GM18517 (cell line): ENCODE measurements around the gene TCP1.
"Not testable (repeated sequence)": the region's sequence is repeated elsewhere in the genome, so short reads cannot be mapped to it uniquely, and the experiment has no call there.

ENCODE experiments used
- ATAC-seq: cut with Tn5 transposase; IDR thresholded peaks from one replicate; pipeline ENCODE4 v1.9.1; 2021; ENCODE audit warnings: mild to moderate bottlenecking, moderate library complexity; ENCODE audit not compliant: unreplicated experiment

Gene TCP1

GRCh38 chr6:159817951-159818739, 28.7 kb upstream of the TCP1 start:
- no peak for ATAC-seq

GRCh38 chr6:159816775-159817174, 27.4 kb upstream of the TCP1 start:
- ATAC-seq: not testable (repeated sequence)

DNA sequence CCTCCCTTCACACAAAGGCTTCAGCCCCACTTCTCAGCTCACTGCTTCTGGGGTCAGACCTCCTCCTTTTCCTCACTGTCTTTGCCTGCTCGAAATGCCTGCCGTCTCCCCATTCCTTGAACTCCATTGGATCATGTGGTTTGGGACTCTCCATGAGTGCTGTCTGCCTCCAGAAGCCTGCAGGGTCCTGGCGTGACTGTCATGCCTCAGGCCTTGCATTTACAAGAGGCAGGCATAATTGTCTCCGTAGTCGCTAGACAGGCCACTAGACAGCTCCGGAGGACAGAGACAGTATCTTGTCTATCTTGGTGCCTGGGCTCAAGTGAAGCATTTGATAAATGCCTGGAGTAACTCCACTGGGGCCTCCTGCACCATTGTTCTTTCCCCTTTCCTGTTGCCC, 26.0 kb upstream of the TCP1 start:
- no peak for ATAC-seq

GRCh38 chr6:159813781-159814180, 24.4 kb upstream of the TCP1 start:
- ATAC-seq: no peak

GRCh38 chr6:159809149-159809548, 19.7 kb upstream of the TCP1 start:
- ATAC-seq: no peak

GRCh38 chr6:159808647-159809046, 19.2 kb upstream of the TCP1 start:
- no peak for ATAC-seq

GRCh38 chr6:159807150-159807858, 17.9 kb upstream of the TCP1 start:
- no peak for ATAC-seq

- no peak for ATAC-seq
Measured at GRCh38 chr6:159806021-159806458, 16.6 kb upstream of the TCP1 start.

DNA sequence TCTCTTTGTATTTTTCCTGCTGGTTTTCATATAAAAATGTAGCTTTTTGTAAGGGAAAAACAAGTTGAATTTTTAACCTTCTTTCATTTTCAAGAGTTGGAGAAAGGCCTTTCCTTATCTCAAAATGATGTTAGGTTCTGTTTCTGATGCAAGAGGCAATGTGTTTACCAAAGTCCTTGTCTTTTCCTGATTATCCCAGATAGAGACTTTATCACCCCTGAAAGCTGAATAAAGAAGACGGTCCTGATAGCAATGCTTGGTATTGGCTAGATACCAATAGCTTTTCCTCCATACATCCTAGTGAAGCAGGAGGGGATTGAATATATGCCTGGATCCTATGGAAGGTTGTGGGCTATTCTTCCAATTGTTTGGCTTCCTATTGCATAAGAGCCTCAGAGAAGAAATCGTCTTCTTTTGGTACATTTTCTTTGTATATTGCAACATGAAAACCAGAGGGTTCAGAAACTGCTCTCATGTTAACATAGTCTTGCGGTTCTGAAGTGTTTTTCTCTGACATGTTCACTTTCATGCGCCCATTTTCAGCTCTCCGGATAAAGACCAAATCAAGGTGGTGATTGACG, 16.1 kb upstream of the TCP1 start:
- ATAC-seq: no peak

DNA sequence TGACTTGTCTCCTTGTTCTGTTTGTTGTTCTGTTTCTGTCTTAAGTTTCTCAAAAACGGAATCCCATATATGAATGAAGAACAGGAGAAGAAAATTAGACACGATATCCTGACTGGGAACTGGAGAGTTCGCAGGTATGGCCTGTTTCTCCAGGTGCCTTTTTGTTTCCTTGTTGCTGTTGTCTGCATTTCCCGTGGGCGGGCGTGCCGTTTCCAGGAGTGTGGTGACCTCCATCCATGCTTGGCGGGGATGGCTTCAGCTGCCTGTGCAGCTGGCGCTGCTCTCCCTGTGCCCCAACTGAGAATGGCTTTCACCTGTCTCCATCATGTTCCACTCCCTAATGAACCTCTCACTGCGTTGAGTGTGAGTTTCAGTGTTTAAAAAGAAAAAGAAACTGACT, 15.1 kb upstream of the TCP1 start:
- ATAC-seq: no peak

DNA sequence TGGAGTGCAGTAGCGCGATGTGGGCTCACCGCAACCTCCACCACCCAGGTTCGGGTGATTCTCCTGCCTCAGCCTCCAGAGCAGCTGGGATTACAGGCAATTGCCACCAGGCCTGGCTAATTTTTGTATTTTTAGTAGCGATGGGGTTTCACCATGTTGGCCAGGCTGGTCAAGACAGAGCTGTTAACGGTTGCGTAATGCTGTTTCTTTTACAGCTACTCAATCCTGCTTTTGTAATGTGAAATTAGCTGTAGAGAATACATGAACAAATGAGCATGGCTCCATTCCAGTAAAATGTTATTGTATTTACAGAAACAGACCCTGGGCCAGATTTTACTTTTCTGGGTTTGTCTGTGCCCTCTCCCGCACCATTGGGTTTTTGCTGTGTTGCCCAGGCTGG, 12.5 kb upstream of the TCP1 start:
- ATAC-seq: no peak

- no peak for ATAC-seq
Measured at GRCh38 chr6:159800141-159800865, 10.9 kb upstream of the TCP1 start, which contains the start of gene PNLDC1. Gene PNLDC1 (plus strand): TSS chr6:159800276. CDS start chr6:159800308, 32 bp downstream.

DNA sequence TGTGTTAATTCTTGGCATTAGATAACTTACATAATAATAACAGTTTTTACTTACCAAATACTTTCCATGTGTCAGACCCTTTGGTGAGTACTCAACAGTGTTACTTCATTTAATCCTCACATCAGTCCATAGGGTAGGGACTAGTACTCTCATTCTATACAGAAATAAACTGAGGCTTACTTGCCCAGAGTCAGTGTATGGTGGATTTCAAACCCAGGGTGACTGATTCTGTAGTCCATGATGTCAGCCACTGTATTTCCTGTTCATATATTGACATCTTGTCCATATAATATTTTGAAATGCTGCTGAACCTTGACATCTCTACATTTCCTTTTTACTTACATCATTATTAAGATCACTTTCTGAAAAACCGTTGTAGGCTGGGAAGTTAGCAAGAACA, 8.2 kb upstream of the TCP1 start:
- no peak for ATAC-seq

- ATAC-seq: not testable (repeated sequence)
Measured at GRCh38 chr6:159794976-159795375, 5.6 kb upstream of the TCP1 start.

DNA sequence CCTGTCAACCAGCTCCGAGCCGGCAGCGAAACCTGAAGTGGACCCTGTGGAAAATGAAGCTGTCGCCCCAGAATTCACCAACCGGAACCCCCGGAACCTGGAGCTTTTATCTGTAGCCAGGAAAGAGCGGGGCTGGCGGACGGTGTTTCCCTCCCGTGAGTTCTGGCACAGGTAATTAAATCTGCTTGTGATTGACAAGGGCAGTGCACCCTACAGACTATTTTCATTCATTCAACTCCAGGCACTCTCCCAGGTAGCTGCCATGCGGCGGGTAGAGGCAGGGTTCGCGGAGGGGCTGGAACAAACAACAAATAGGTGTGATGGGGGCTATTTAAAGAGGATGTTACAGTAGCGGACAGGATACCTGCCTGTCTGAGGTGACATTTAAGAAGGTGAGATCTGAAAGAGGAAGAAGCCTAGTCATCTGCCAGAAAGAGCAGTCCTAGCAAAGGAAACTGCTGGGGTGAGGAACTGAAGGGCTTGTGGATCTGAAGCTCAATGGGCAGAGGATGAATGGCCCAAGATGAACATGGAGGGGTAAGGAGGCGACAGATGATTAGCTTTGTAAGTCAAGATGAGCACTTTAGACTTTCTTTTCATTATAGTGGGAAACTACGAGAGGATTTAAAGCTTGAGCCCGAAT, 1.7 kb upstream of the TCP1 start:
- no peak for ATAC-seq

GRCh38 chr6:159790149-159790955, 950 bp upstream of the TCP1 start, which contains the start of gene MRPL18:
Gene MRPL18 (plus strand): TSS chr6:159790467. CDS start chr6:159790588, 121 bp downstream.
- peak; percentile 81 for ATAC-seq

DNA sequence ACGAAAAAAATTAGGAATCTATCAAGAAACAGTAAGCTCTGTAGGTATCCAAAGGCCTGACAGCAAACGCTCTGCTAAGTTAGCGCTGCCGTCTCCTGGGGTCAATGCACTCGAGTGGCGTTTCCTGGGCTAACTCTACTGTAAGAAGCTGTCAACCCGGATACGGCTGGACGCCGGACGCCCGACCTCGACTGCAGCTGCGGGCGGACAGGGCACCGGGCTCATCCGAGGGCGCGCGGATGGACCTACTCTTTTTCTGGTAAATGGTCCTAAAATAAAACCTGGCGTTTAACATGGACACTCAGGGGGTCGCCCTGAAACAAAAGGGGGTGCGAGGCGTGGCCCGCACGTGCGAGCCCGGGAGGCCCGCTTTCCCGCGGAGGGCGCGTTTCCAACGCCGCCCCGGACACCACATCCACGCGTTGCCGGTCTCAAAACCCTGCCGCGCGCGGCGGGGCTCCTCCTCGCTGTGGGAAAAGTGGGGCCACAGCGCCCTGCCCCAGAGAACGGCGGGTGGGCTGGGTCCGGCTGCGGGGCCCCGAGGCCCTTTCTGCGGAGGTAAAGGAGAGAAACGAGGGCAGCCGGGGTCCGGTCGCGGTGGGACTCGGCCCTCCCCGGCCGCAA, 537 bp downstream of the TCP1 start:
- no peak for ATAC-seq

GRCh38 chr6:159788276-159788675, 1.1 kb downstream of the TCP1 start:
- no peak for ATAC-seq

DNA sequence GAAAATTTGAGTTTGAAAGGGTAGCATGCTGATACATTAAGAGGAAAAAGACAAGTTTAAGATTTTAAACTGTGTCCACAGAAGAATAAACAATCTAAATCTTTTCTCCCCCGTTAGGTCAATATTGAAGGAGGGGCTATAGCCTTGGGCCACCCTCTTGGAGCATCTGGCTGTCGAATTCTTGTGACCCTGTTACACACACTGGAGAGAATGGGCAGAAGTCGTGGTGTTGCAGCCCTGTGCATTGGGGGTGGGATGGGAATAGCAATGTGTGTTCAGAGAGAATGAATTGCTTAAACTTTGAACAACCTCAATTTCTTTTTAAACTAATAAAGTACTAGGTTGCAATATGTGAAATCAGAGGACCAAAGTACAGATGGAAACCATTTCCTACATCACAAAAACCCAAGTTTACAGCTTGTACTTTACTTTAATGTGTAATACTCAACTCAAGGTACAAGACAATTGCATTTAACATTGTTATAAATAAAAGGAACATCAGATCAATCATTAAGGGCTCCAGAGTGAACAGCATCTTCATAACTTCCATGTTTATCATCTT, 10.8 kb downstream of the TCP1 start:
- no peak for ATAC-seq
